ENCODE measurements around the gene ATP10A.

ATP10A gene

DNA sequence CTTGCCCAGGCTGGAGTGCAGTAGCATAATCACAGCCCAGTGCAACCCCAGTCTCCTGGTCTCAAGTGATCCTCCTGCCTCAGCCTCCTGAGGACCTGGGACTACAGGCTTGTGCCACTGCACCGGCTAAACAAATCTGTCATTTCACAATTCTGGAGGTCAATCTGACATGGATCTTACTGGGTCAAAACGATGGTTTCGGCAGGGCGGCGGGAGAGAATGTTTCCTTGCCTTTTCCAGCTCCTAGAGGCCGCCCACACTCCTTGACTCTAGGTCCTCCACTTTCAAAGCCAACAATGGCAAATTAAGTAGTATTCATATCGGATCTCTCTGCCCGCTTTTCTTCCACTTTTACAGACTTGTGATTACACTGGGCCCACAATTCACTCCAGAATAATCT, 14.8 kb downstream of the ATP10A start:
- TF ChIP-seq ZFX (IDR thresholded peaks at IDR 0.05): no peak
- TF ChIP-seq, protein P1, sequence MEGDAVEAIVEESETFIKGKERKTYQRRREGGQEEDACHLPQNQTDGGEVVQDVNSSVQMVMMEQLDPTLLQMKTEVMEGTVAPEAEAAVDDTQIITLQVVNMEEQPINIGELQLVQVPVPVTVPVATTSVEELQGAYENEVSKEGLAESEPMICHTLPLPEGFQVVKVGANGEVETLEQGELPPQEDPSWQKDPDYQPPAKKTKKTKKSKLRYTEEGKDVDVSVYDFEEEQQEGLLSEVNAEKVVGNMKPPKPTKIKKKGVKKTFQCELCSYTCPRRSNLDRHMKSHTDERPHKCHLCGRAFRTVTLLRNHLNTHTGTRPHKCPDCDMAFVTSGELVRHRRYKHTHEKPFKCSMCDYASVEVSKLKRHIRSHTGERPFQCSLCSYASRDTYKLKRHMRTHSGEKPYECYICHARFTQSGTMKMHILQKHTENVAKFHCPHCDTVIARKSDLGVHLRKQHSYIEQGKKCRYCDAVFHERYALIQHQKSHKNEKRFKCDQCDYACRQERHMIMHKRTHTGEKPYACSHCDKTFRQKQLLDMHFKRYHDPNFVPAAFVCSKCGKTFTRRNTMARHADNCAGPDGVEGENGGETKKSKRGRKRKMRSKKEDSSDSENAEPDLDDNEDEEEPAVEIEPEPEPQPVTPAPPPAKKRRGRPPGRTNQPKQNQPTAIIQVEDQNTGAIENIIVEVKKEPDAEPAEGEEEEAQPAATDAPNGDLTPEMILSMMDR (conservative IDR thresholded peaks at IDR 0.05): no peak
- no peak overlapping the region for H3K27ac ChIP-seq

DNA sequence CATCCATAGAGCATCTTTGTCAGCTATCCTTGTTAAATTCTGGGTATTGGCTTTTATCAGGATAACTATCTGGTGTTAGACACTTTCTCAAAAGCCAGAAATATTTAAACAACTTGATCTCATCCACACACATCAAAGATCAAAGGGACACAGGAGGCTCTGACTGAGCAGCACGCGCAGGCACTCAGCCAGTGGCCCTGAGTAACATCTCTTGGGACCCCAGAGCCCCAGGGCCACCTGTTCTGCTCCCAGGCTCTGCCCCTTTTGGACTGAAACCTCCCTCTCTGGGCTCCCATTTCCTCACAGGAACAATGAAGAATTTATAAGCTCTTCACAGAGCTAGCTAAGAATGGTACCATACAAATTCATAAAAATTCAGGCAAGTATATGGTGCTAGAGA, 16.1 kb downstream of the ATP10A start:
- no peak for TF ChIP-seq ZFX (IDR thresholded peaks at IDR 0.05)
- TF ChIP-seq, protein P1 (conservative IDR thresholded peaks at IDR 0.05): no peak
- no peak overlapping the region for H3K27ac ChIP-seq

DNA sequence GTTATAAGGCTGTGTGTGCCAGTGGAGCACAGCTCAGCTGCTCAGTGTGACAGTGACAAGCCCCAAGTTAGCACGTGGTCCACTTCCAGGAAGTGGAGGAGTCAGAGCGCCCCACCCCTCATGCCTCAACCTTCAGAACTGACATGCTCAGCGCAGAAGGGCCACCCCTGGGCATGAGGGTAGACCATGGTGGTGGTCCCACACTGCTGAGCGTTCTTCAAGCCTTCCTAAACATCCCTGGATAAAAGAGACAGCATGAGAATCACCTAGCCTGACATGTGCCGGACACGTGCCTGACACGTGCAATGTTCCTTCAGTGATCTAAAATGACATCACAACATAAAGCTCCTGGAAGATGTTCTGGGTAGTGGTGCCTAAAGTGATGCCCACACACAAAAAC, 16.8 kb downstream of the ATP10A start:
- TF ChIP-seq, protein P1 (conservative IDR thresholded peaks at IDR 0.05): no peak
- no peak for TF ChIP-seq ZFX (IDR thresholded peaks at IDR 0.05)
- H3K27ac ChIP-seq: no peak overlapping the region

DNA sequence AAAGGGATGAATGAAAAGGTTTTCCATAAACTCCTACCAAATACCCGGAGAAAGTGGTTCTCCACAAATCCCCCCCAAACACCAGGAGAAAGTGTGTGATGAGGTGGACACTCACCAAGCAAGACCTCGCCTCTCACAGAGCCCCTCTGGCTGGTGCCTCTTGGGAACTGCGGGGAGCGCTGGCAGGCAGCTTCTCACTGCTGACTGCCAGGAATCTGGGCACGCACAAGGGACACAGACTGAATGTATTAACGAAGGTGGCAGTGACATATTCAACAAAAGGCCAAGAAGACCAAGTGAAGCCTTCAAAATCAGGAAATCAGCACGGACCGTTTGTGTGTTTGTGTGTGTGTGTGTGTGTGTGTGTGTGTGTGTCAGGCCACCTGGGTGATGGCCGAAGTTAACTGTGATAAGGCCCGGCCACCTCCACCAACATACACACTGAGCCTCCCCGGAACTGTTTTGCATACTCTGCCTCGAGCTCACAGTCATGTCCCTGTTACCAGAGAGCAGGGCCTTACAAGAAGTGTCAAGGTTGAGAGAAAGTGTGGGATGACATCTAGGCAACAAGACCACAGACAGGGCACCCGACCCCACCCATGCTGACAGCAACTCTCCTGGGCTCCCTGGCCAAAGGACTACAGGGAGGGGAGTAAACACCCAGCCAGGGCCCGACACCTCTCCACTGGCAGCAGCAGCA, 18.0 kb downstream of the ATP10A start:
- no peak overlapping the region for H3K27ac ChIP-seq
- TF ChIP-seq, protein P1 (conservative IDR thresholded peaks at IDR 0.05): no peak

DNA sequence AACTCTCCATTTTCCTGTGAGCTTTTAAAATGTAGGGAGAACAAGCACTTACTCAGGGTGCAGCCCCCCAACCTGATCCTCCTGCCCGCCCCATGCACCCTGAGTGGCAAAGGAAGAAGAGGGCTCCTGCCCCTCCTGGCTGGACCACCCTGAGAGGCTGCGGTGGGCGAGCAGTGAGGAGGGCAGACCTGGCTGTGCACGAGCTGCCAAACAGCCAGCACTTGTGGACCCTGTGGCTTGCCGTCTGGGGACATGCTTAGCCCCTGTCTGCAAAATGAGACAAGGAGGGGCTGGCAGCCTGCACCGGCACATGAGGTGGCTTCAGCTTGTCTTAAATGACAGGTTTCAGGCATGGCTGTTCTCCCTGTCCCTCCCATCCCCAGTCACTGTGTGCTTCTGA, 18.6 kb downstream of the ATP10A start:
- no peak for TF ChIP-seq ZFX (IDR thresholded peaks at IDR 0.05)
- TF ChIP-seq, protein P1 (conservative IDR thresholded peaks at IDR 0.05): no peak
- no peak overlapping the region for H3K27ac ChIP-seq

DNA sequence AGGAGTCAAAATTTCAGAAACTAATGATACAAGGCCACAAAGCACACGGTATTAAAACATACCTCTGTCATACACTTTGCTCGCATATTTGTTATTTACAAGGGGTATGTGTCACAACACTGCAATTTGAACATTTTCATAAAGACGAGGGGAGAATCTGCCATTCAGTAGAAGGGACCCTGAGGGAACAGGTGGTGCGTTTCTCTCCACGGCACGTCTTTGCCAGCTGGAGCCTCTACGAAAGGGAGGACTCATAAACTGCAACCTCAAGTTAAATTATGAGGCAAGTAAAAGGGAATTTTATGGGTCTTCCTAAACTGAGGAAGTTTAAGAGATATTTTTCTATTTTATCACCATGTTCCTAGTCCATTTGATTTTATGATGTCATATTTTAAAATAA, 19.1 kb downstream of the ATP10A start:
- no peak for TF ChIP-seq ZFX (IDR thresholded peaks at IDR 0.05)
- TF ChIP-seq, protein P1 (conservative IDR thresholded peaks at IDR 0.05): no peak
- H3K27ac ChIP-seq: no peak overlapping the region

DNA sequence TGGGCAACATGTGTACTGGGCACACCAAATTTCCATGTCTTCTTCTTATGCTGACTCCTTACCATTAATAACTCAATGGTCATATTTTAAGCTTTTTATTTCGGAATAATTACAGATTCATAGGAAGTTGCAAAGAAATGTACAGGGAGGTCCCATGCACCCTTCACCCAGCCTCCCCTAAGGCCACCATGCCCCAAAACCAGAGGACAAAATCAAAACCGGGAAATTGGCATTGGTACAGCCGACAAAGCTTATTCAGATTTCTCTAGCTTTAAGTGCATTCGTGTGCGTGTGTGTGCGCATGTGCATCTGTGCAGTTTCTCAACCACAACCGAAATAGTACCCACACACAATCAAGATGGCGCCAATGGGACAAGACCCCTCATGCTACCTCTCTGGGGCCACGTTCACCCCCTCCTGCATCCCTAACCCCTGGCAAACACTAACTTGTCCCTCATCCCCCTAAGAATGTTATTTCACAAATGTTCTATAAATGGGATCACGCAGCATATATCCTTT, 23.4 kb downstream of the ATP10A start:
- H3K27ac ChIP-seq: no peak overlapping the region
- no peak for TF ChIP-seq ZFX (IDR thresholded peaks at IDR 0.05)
- TF ChIP-seq, protein P1 (conservative IDR thresholded peaks at IDR 0.05): no peak
